Left ventricle myocardium inferior (tissue), 1 donor: ENCODE measurements around the gene MAP1B. TPM values are rescaled to one million over a fixed set of nuclear protein-coding genes. Genes with fewer than 3 reads are reported as not detected.

Experiments used
- DNase-seq: peaks from one replicate; pipeline ENCODE4 v3.0.0-alpha.2; 2020
- H3K27ac ChIP-seq: fragments of 200-600 bp; replicated peaks from 2 replicates; pipeline ENCODE4 v1.8.0; 2021
- H3K27me3 ChIP-seq: fragments of 200-600 bp; 2 replicates; pipeline ENCODE4 v1.8.0; 2021; ENCODE audit warnings: low read depth
- H3K36me3 ChIP-seq: fragments of 200-600 bp; 2 replicates; pipeline ENCODE4 v1.8.0; 2021
- H3K4me1 ChIP-seq: fragments of 200-600 bp; 2 replicates; pipeline ENCODE4 v1.8.0; 2021
- H3K4me3 ChIP-seq: fragments of 200-600 bp; 2 replicates; pipeline ENCODE4 v1.8.0; 2021; ENCODE audit warnings: mild to moderate bottlenecking, moderate library complexity
- H3K9me3 ChIP-seq: fragments of 200-600 bp; replicated peaks from 2 replicates; pipeline ENCODE4 v1.8.0; 2021
- intact Hi-C: fragments of 100-400 bp; cut with micrococcal nuclease; formaldehyde crosslinking; loops from one replicate; pipeline ENCODE4 v1.11.0; 2022
- total RNA-seq: library from RNA; stranded (reverse); fragmentation: NEBNext Ultra II Directional; extraction: Animal tissue kit (Norgen Biotek cat#: 25700); gene quantifications from one replicate; pipeline ENCODE4 v1.2.1, GENCODE V29; 2021
- TF ChIP-seq, protein P1 (sequence below): fragments of 200-600 bp; IDR thresholded peaks from 2 replicates; pipeline ENCODE4 v1.8.0; 2021; ENCODE audit warnings: antibody characterized with exemption, mild to moderate bottlenecking, borderline replicate concordance
- donor health status: DM: no; HTN: yes; CAD: no; lungs with severe emphysema.

MAP1B gene
- total RNA-seq, 1 donor from 2014 or later, result 73.2 TPM

DNA sequence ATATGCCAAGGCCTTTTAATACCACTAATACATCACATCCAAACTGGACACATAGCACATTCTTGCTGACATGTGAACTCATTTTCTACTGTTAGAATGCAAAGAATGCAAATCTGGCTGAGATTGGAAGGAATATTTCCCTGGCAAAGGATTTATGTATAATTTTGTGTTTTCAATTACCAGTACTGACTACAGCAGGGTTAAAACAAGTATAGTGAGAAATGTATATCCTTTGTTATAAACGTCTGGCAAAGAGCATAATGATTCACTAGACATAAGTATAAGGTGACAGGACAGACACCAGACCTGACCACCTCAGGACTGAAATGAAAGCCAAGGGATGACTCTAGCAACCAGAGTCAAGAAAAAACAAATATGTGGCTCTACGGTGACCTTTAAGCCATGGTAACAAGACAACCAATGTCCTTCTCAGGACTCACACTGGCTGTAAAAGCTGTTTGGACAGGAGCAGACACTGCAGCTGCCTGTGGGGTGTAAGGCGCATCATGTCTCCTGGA is 117.7 kb downstream of the MAP1B start:
- DNase-seq, result no peak
- intact Hi-C loops, result no loop called here
- no peak overlapping the region for H3K27ac ChIP-seq
- H3K9me3 ChIP-seq, result no peaks in the 10 kb centered on the region
- H3K36me3 ChIP-seq, result peaks cover 68% of the 10 kb centered on the region
- H3K4me3 ChIP-seq, result no peak overlapping the region
- peaks cover 48% of the 10 kb centered on the region for H3K4me1 ChIP-seq
- H3K27me3 ChIP-seq, result no peaks in the 10 kb centered on the region
- TF ChIP-seq, protein P1, sequence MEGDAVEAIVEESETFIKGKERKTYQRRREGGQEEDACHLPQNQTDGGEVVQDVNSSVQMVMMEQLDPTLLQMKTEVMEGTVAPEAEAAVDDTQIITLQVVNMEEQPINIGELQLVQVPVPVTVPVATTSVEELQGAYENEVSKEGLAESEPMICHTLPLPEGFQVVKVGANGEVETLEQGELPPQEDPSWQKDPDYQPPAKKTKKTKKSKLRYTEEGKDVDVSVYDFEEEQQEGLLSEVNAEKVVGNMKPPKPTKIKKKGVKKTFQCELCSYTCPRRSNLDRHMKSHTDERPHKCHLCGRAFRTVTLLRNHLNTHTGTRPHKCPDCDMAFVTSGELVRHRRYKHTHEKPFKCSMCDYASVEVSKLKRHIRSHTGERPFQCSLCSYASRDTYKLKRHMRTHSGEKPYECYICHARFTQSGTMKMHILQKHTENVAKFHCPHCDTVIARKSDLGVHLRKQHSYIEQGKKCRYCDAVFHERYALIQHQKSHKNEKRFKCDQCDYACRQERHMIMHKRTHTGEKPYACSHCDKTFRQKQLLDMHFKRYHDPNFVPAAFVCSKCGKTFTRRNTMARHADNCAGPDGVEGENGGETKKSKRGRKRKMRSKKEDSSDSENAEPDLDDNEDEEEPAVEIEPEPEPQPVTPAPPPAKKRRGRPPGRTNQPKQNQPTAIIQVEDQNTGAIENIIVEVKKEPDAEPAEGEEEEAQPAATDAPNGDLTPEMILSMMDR, result no peak

DNA sequence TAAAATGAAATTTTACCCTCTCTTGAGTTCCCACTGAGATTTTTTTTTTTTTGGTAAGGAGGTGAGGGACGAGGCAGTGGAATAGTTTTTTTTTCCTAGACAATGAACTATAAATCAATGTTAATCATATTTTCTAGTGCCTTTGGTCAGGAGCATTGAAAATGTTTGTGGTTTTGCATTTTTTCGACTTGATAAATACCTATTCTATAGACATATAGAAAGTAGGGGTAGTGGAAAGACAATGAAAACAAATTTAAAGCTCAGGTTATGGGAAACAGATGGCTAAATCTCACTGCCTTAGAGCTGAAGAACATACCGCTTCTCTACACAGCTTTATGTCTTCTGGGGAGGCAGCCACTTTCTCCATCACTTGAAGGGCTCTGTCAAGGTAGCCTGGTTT is 118.5 kb downstream of the MAP1B start:
- Histone ChIP-seq H3K4me1 (peaks cover 48% of the 10 kb centered on the region), H3K36me3 (peaks cover 60% of the 10 kb centered on the region), H3K27ac (no peak overlapping the region), H3K4me3 (no peak overlapping the region), H3K9me3 (no peaks in the 10 kb centered on the region), H3K27me3 (no peaks in the 10 kb centered on the region)
- intact Hi-C loops, result no loop called here
- TF ChIP-seq, protein P1, result no peak
- no peak for DNase-seq

DNA sequence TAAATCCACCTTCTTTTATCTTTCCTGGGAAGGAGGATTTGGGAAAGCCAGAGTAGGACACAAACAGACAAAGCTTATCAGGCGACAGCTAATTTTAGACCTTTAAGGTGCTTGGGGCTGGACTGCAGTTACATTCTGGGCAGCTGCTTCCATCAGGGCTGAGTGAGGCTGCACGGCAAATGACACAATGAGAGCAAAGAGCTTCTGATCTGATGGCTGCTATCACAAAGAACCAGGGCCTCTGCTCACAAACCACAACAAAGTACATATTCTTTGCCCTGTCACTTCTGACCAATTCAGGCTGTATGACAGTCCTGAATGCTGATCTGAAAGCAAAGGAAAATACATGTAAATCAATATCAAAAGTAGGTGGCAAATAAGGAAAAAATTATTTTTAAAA is 119.7 kb downstream of the MAP1B start:
- Histone ChIP-seq H3K36me3 (peaks cover 53% of the 10 kb centered on the region), H3K4me3 (no peak overlapping the region), H3K4me1 (peaks cover 48% of the 10 kb centered on the region), H3K27me3 (no peaks in the 10 kb centered on the region), H3K27ac (peak overlapping the region; percentile 68), H3K9me3 (no peaks in the 10 kb centered on the region)
- TF ChIP-seq, protein P1, result no peak
- intact Hi-C loops, result no loop called here
- DNase-seq, result no peak

- Histone ChIP-seq H3K4me1 (peaks cover 55% of the 10 kb centered on the region), H3K27ac (peak overlapping the region; percentile 68), H3K9me3 (no peaks in the 10 kb centered on the region), H3K27me3 (no peaks in the 10 kb centered on the region), H3K36me3 (peaks cover 41% of the 10 kb centered on the region), H3K4me3 (no peak overlapping the region)
- intact Hi-C loops, result no loop called here
- TF ChIP-seq, protein P1, result no peak
- DNase-seq, result peak; percentile 41
These were observed 121.7 kb downstream of the MAP1B start for GRCh38 chr5:72228960-72229359.

DNA sequence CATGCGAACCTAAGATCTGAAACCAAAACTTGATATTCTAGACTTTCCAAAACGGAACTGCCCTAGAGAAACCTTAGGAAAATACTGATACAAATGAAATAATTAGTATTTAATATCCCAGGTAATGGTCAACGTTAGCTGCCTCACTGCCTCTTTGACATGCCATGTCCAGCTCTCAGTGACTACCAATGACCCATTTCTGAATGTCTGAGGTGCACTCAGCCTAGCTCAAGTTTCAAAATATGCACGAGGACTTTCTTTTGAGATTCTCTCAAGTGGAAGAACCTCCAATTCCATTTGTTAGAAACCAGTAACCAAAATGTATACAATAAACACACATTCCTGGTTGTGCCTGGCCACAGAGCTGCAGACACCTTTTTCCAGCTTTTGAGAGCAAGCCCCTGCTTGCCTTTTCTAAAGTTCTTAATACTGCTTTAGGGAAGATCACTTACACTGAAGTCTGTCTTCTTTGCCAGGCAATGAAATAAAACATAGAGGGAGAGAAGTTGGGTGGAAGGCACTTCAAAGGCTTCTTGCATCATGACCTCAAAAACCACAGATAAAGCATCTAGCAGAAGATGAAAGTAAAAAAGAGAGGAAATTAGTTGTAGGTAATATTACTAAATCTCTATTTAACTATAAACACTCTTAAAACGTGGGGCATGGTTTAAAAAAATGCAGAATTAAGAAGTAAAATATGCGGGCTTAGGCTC is 124.9 kb downstream of the MAP1B start:
- H3K4me3 ChIP-seq, result no peak overlapping the region
- no peaks in the 10 kb centered on the region for H3K27me3 ChIP-seq
- no peak for DNase-seq
- intact Hi-C loops, result no loop called here
- peaks cover 11% of the 10 kb centered on the region for H3K36me3 ChIP-seq
- no peaks in the 10 kb centered on the region for H3K9me3 ChIP-seq
- H3K4me1 ChIP-seq, result peaks cover 40% of the 10 kb centered on the region
- H3K27ac ChIP-seq, result no peak overlapping the region
- TF ChIP-seq, protein P1, result no peak
